CD1c-positive myeloid dendritic cell (primary cell): ENCODE results near the gene ARL5B.

Source experiments
- DNase-seq: peaks from one replicate; pipeline ENCODE4 v3.0.0-alpha.2; 2016; ENCODE audit errors: extremely low spot score

ARL5B gene

GRCh38 chr10:18703521-18703920 lies 44.3 kb downstream of the ARL5B start:
- DNase-seq = no peak

- no peak for DNase-seq
Measured at GRCh38 chr10:18710201-18710653, 51.0 kb downstream of the ARL5B start.

GRCh38 chr10:18713077-18713476 lies 53.8 kb downstream of the ARL5B start:
- DNase-seq = no peak

- no peak for DNase-seq
Measured at GRCh38 chr10:18718991-18719390, 59.8 kb downstream of the ARL5B start.

- DNase-seq = no peak
Measured at GRCh38 chr10:18719811-18720210, 60.6 kb downstream of the ARL5B start.

GRCh38 chr10:18721067-18721466 lies 61.8 kb downstream of the ARL5B start:
- no peak for DNase-seq

- DNase-seq = no peak
Measured at GRCh38 chr10:18723801-18724200, 64.6 kb downstream of the ARL5B start.
